B cell (primary cell): ENCODE measurements around the gene ARSJ.
"Not testable (repeated sequence)": the region's sequence is repeated elsewhere in the genome, so short reads cannot be mapped to it uniquely, and the experiment has no call there.

Experiments
- CTCF ChIP-seq: fragments of 200-600 bp; IDR thresholded peaks from one replicate; pipeline ENCODE4 v1.8.0; 2022; ENCODE audit warnings: antibody characterized with exemption, mild to moderate bottlenecking
- EZH2 ChIP-seq: IDR thresholded peaks from 2 replicates; pipeline ENCODE4 v1.6.1; 2012; ENCODE audit warnings: borderline replicate concordance, low read depth, mild to moderate bottlenecking, moderate library complexity, low read length; ENCODE audit not compliant: insufficient read depth, poor library complexity, severe bottlenecking

DNA sequence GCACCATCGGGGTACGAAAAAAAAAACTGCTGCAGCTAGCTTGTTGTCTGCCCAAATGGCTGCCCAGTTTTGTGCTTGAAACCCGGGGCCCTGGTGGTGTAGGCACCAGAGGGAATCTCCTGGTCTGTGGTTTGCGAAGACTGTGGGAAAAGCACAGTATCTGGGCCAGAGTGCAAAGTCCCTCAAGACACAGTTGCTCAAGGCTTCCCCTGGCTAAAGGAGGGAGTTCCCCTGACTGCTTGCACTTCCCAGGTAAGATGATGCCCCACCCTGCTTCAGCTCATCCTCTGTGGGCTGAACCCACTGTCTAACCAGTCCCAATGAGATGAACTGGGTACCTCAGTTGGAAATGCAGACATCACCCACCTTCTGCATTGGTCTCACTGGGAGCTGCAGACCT is 33.8 kb upstream of the ARSJ start:
- TF ChIP-seq CTCF, EZH2: not testable (repeated sequence)
